Cardiac muscle cell (in vitro differentiated cells and primary cell): ENCODE measurements around the gene SDR9C7. TPM values are rescaled to one million over a fixed set of nuclear protein-coding genes. Genes with fewer than 3 reads are reported as not detected.
A peak's percentile ranks its signal among the peaks of the same experiment; 100 is the strongest.
"Not testable (repeated sequence)": the region's sequence is repeated elsewhere in the genome, so short reads cannot be mapped to it uniquely, and the experiment has no call there.

Experiments used
- DNase-seq, 2 donors: peaks; one replicate each; pipeline versions ENCODE4 v3.0.0 to v3.0.0-alpha.2; 2010 to 2017; ENCODE audit warnings: low read depth in 1 of 2, low spot score in 1 of 2
- H3K27ac ChIP-seq: fragments of 200-600 bp; sonication (generic); 2 replicates; pipeline ENCODE4 v1.5.1; 2016
- H3K27me3 ChIP-seq: fragments of 200-600 bp; sonication (generic); 2 replicates; pipeline ENCODE4 v1.6.0; 2016; ENCODE audit warnings: control low read depth
- H3K36me3 ChIP-seq: fragments of 200-600 bp; sonication (generic); 2 replicates; pipeline ENCODE4 v1.5.1; 2016; ENCODE audit warnings: control low read depth
- H3K4me1 ChIP-seq: fragments of 200-600 bp; sonication (generic); 2 replicates; pipeline ENCODE4 v1.8.1; 2017; ENCODE audit warnings: low read depth, mild to moderate bottlenecking, mixed run types
- H3K4me3 ChIP-seq: fragments of 200-600 bp; sonication (generic); 2 replicates; pipeline ENCODE4 v1.5.1; 2016; ENCODE audit warnings: mild to moderate bottlenecking
- H3K9me3 ChIP-seq: fragments of 200-600 bp; sonication (generic); 2 replicates; pipeline ENCODE4 v1.5.1; 2017; ENCODE audit warnings: low read depth, mild to moderate bottlenecking, control low read depth
- polyA plus RNA-seq: library from polyadenylated mRNA; unstranded; fragments of >200 nt; fragmentation: Nextera tagmentation; extraction: Ambion mirVana; gene quantifications from 2 replicates; pipeline ENCODE4 v1.2.1, GENCODE V29; 2016
- total RNA-seq: library from RNA; depleted of rRNA; stranded (reverse); fragments of >200 nt; gene quantifications from 2 replicates; pipeline ENCODE4 v1.2.3, GENCODE V29; 2016
- TF ChIP-seq, protein P1 (sequence below): IDR thresholded peaks from 2 replicates; pipeline ENCODE4 v1.5.1; 2012; ENCODE audit warnings: low read depth, mild to moderate bottlenecking, low read length

SDR9C7 gene
- total and polyA plus RNA-seq, 2 experiments from 2014 or later: 0.07 to 1.3 TPM

GRCh38 chr12:56908136-56908535, 26.1 kb downstream of the SDR9C7 start:
- DNase-seq: no peak
- H3K9me3 ChIP-seq: no peaks in the 10 kb centered on the region
- no peaks in the 10 kb centered on the region for H3K4me1 ChIP-seq
- H3K27ac ChIP-seq: no peak overlapping the region
- H3K27me3 ChIP-seq: no peaks in the 10 kb centered on the region
- H3K4me3 ChIP-seq: no peak overlapping the region
- TF ChIP-seq, protein P1, sequence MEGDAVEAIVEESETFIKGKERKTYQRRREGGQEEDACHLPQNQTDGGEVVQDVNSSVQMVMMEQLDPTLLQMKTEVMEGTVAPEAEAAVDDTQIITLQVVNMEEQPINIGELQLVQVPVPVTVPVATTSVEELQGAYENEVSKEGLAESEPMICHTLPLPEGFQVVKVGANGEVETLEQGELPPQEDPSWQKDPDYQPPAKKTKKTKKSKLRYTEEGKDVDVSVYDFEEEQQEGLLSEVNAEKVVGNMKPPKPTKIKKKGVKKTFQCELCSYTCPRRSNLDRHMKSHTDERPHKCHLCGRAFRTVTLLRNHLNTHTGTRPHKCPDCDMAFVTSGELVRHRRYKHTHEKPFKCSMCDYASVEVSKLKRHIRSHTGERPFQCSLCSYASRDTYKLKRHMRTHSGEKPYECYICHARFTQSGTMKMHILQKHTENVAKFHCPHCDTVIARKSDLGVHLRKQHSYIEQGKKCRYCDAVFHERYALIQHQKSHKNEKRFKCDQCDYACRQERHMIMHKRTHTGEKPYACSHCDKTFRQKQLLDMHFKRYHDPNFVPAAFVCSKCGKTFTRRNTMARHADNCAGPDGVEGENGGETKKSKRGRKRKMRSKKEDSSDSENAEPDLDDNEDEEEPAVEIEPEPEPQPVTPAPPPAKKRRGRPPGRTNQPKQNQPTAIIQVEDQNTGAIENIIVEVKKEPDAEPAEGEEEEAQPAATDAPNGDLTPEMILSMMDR: no peak
- no peaks in the 10 kb centered on the region for H3K36me3 ChIP-seq

- H3K9me3 ChIP-seq: no peaks in the 10 kb centered on the region
- DNase-seq: no peak
- H3K4me3 ChIP-seq: no peak overlapping the region
- TF ChIP-seq, protein P1: no peak
- no peaks in the 10 kb centered on the region for H3K36me3 ChIP-seq
- no peak overlapping the region for H3K27ac ChIP-seq
- H3K27me3 ChIP-seq: no peaks in the 10 kb centered on the region
- no peaks in the 10 kb centered on the region for H3K4me1 ChIP-seq
These were observed 28.4 kb downstream of the SDR9C7 start for GRCh38 chr12:56905852-56906251.

GRCh38 chr12:56903374-56903773, 30.8 kb downstream of the SDR9C7 start:
- no peak overlapping the region for H3K27ac ChIP-seq

GRCh38 chr12:56901313-56901712, 32.9 kb downstream of the SDR9C7 start:
- not testable (repeated sequence) for H3K36me3 ChIP-seq, H3K27me3 ChIP-seq, DNase-seq, H3K4me1 ChIP-seq, H3K4me3 ChIP-seq, H3K27ac ChIP-seq, H3K9me3 ChIP-seq

More at GRCh38 chr12:56903374-56903773, 30.8 kb downstream of the SDR9C7 start:
- TF ChIP-seq, protein P1: no peak
- H3K9me3 ChIP-seq: no peaks in the 10 kb centered on the region
- no peak for DNase-seq
- H3K4me3 ChIP-seq: no peak overlapping the region
- no peaks in the 10 kb centered on the region for H3K36me3 ChIP-seq
- no peaks in the 10 kb centered on the region for H3K4me1 ChIP-seq
- no peaks in the 10 kb centered on the region for H3K27me3 ChIP-seq

GRCh38 chr12:56900583-56900982, 33.6 kb downstream of the SDR9C7 start:
- Histone ChIP-seq H3K27me3 (no peaks in the 10 kb centered on the region), H3K36me3 (no peaks in the 10 kb centered on the region), H3K9me3 (no peaks in the 10 kb centered on the region), H3K4me3 (no peak overlapping the region), H3K27ac (no peak overlapping the region), H3K4me1 (no peaks in the 10 kb centered on the region)
- peak in 1 of 2 donors; percentile 8 for DNase-seq
- TF ChIP-seq, protein P1: no peak

DNA sequence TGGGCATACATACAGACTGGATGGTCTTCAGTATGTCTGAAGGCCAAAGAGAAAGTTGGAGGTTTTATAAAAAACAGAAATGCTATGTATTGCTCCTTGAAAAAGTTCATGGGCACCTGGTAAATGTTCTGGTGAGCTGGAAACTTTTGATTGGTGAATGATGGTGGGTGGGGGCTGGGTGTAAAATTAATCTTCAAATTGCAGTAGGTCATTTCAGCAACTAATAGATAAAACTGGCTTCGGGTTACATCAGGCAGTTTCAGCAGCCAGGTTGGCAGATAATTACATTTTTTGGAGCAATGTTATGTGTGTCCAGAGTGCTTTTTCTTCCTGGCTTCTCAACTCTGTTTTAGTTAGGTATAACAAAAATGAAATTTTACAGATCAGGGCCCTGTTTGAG, 35.3 kb downstream of the SDR9C7 start:
- Histone ChIP-seq H3K9me3 (no peaks in the 10 kb centered on the region), H3K4me3 (no peak overlapping the region), H3K36me3 (no peaks in the 10 kb centered on the region), H3K27me3 (no peaks in the 10 kb centered on the region), H3K4me1 (no peaks in the 10 kb centered on the region), H3K27ac (no peak overlapping the region)
- DNase-seq: no peak
- TF ChIP-seq, protein P1: no peak
